Cerebellar cortex (tissue), 1 donor: ENCODE results near the gene TMPRSS15.
A peak's percentile ranks its signal among the peaks of the same experiment; 100 is the strongest.

Experiments
- DNase-seq: peaks from one replicate; pipeline ENCODE4 v3.0.0-alpha.2; 2015; ENCODE audit warnings: low spot score

Gene TMPRSS15

DNA sequence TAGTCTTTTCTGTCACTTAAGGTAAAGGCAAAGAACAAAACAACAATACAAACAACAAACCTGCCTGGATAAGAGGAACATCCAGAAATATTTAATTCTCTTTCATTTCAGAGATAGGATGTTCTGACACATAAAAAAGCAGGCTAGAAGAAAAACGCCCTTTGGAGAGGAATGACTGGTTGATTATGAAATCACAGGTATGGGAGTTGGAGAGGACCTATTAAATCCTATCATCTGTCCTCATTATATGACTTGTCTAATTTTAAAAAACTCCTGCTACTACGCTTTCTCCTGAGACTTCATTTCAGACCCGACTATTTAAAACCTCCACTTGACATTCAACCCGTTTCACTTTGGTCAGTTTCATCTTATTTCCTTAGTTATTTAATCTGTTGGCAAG is 54.1 kb downstream of the TMPRSS15 start:
- DNase-seq = no peak

DNA sequence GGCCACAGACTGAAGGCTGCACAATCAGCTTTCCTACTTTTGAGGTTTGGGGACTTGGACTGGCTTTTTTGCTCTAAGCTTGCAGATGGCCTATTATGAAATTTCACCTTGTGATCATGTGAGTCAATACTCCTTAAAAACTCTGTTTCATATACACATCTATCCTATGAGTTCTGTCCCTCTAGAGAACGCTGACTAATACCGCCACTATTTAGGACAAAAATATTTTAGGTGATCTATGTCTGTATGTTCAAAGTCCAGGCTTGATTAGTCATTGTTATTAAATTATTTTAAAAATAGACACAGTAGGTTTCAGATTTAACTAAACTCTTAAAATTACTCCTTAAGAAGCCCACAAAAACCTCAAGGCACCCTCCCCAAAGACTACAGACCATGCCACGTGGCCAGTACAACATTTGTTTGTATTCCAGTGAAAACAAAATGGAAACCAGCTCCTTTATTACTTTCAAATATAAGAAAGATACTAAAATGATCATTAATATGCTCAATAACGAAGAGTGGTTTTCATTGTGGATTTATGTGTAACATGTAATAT is 63.1 kb downstream of the TMPRSS15 start:
- DNase-seq = no peak

GRCh38 chr21:18335651-18336236 is 67.8 kb downstream of the TMPRSS15 start:
- DNase-seq = no peak

- no peak for DNase-seq
These were observed 69.5 kb downstream of the TMPRSS15 start for GRCh38 chr21:18334066-18334465.

DNA sequence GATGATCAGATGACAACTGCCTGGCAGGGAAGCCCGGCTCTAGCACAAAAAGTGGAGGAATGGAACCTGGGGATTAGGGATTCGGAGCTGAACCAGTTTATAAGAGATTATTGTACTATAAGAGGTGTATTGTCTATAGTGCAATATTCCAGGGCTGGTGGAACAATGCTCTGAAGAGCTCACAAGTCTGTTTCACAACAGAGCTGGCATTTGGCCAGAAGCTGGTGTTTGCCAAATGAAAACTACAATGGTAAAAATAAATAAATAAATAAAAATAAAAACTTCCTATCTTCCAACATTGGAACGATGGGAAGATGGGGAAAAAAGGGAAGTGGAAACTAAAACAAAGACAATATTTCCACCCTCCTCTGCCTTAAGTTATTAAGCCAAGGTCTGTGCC is 85.4 kb downstream of the TMPRSS15 start:
- DNase-seq = no peak

- DNase-seq = no peak
These were observed 105.4 kb downstream of the TMPRSS15 start for GRCh38 chr21:18298228-18298627.

DNA sequence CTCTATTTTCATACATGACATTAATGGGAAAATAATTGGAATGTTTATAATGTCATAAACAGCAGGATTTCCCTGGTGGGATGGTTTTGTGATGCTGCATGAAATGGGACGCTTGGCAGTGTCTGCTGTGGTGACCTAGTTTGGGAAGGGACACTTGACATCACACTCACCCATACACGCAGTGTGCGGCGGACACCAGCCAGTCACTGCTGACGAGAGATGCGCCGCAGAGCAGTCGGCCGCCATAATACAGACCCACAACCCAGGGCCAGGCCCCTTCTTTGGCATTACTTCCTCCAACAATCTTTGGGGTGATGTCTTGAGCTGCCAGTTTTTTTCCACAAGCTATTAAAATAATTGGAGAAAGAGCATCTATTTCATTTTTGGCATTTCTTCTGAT is 109.5 kb downstream of the TMPRSS15 start:
- no peak for DNase-seq

DNA sequence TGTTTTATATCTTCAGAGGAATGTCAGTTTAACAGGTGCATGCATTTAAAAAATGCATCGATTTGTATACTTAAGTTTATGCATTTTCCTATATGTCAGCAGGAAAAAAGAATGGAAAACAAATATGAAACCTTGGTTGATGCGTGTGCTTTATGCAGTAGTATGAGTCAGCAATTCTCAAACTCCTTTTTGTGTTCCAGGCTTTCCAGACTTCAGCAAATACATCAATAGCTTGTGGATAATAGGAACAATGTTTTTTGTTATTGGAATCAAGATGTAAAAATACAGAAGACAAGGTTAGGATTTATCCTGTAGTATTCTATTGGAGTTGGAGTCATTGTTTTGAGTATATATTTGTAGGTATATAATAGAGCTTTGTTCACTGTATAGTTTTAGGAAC is 113.7 kb downstream of the TMPRSS15 start:
- no peak for DNase-seq

GRCh38 chr21:18285379-18285778 is 118.2 kb downstream of the TMPRSS15 start:
- no peak for DNase-seq

- no peak for DNase-seq
These were observed 127.8 kb downstream of the TMPRSS15 start for GRCh38 chr21:18275781-18276180.

GRCh38 chr21:18274370-18274769 is 129.2 kb downstream of the TMPRSS15 start:
- no peak for DNase-seq

DNA sequence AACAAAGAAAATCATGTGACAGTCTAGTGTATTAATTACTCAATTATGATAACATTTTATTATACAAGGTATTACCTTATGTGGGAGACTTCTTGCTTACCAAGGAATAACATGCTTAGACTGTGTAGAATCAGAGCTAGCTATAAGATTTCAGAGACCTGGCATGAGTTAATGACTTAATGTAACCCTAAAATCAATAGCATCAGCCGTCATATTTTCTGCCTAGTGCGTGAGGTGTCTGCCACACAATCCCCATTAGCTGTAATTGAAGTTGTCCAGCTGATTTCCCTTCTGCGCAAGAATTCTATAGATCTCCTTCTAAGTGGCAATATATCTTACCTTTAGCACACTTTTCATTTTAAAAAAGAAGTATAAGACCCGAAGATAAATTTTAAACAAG is 130.2 kb downstream of the TMPRSS15 start:
- no peak for DNase-seq

DNA sequence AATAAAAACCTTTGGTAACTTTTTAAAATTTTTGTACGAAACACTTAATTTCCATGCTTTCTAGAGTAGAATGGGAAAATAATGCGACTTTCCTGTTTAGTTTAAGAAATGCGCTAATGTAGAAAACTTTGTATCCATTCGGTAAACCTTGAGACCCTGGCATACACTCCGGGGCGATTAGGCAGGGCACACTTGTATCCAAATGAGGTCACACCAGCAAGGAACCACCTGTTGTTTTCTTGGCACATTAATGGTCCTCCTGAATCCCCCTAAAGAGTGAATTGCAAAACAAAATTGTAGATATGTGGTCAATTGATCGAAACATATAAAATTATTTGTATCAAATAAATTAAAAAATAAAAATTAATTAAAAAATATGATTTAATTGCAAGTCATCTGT is 133.7 kb downstream of the TMPRSS15 start:
- no peak for DNase-seq

DNA sequence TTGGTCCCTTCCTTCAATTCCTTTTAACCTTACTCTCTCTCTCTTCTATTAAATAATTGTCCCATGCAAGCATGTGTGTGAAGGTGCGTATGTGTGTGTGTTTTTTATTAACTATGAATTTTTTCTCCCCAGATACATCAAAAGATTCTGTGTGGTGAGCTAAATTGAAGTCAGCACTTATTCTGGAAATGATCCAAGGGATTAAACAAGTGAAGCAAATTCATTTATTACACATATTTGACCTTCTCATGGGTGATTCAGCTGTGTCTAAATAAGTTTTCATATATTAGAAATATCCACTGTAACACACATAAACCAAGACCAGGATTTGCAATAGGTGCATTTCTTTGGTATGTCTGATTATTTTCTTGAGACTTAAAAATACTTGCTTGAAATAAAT is 134.7 kb downstream of the TMPRSS15 start:
- no peak for DNase-seq

DNA sequence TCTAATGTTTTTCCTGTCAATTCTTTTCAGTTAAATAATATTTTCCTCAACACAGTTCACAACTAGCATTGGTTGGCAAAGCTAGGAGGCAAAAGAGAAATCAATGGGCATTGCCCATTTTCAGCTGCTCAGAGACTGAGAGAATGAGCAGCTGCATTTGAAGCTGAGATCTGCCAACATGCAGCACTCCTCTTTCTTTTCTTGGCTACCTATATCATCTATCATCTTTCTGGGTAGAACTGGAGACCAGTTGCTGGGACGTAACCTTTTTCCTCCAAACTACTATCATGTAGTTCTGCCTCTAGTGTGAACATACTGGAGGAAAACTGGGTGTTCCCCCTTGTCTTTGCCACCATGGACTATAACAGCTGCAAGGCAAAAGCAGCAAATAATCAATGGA is 136.1 kb downstream of the TMPRSS15 start:
- no peak for DNase-seq

- DNase-seq = no peak
These were observed 137.6 kb downstream of the TMPRSS15 start for GRCh38 chr21:18265944-18266343.

DNA sequence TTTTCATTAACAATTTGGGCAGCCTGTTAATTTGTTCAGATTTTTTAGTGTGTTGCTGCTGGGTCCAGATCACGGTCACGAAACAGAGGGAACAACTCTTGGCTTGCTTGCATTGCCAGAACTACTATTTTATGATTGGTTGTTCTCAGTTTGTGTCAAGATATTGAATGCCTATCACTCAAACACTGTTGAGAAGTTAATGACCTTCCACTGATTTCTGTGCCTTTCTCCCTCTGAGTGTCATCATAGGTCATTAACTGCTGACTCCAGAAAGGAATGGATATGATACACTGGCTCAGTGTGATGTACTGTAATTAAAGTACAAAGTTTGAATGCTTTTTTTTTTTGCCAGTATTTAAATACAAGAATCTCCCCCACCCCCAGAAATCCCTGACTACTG is 149.8 kb downstream of the TMPRSS15 start:
- no peak for DNase-seq

GRCh38 chr21:18253221-18253620 is 150.4 kb downstream of the TMPRSS15 start:
- DNase-seq = no peak

DNA sequence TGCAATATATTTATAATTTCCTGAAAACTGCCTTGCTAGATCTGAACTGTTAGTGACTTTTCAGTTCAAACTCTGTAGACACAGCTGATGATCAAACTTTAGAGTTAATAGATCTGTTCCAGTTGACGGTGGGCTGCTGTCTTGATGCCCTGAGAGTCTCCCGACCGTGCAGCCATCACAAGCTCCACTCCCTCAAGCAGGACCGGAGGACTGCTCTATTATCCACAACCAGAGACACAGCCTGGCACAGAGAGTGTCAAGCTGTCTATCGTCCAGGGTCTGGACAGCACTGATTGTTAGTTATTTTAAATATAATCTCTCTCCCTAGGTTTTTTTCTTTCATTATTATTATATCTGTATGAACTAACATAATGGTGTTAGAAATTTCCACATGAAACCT is 150.9 kb downstream of the TMPRSS15 start:
- no peak for DNase-seq

- no peak for DNase-seq
These were observed 151.3 kb downstream of the TMPRSS15 start for GRCh38 chr21:18252256-18252655.

GRCh38 chr21:18251065-18251464 is 152.5 kb downstream of the TMPRSS15 start:
- DNase-seq = no peak

DNA sequence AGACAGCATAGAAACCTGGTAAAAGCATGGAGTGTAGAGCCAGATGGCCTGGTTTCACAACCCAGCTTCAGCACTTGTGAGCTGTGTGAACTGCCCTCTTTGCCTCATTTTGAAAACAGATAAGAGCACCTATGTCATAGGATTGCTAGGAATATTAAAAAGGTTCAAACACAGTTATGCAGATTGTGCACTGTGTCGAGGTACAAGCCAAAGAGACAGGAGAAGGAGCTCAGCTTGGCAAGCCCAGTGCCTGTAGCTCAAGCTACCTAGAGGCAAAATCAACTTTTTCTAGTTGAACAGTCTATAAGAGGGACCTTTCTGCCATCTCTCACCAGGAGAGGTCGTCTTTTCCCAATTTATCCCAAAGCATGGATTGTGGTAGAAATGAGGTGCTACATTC is 153.9 kb downstream of the TMPRSS15 start:
- peak; percentile 38 for DNase-seq

DNA sequence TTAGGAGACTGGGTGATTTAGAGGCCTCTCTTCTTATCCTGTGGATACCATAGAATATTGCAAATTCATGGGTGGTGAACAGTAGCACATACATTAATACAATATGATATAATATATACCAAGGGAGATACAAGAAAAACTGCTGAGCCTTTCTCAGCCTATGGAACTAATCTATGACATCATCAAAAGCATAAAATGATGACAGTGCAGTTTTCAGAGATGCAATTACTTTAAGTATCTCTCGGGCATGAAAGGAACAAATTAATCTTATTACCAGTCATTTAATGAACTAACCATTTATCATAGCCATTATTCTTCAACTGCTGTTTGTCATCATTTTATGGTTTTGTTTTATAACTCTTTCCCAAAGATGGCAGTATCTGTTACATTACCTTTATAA is 155.4 kb downstream of the TMPRSS15 start:
- no peak for DNase-seq

DNA sequence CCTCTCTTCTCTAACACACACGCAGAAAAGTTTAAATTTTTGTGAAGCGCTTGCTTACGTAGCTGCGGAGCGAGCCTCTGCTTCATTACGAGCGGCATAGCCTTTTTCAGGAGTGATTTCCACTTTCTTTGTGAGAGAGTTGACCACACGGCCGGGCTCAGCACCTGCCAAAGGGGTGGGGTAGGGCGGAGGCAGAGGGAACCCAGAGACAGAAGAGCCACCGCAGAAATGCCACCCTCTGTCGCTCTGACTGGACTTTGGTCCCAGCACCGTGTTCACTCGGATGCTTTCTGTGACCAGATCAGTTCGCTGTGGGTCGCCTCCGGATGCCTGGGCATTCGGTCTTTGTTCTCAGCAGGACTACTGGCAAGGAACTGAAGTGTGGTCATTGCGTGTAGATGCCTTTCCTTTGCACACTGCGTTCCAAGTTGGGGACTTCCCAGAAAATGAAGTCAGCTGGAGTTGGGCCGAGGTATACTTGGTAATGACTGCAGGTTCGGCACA is 158.1 kb downstream of the TMPRSS15 start:
- DNase-seq = peak; percentile 62
